NT2/D1 (cell line): Measurements from ENCODE around the gene BUB1B.

Experiments
- DNase-seq: peaks from one replicate; pipeline ENCODE4 v3.0.0-alpha.2; 2011; ENCODE audit warnings: low read depth, low spot score
- H3K27me3 ChIP-seq: 2 replicates; pipeline ENCODE4 v1.6.0; 2011; ENCODE audit warnings: mild to moderate bottlenecking; ENCODE audit not compliant: insufficient read length, insufficient read depth
- H3K36me3 ChIP-seq: 2 replicates; pipeline ENCODE4 v1.6.1; 2011; ENCODE audit warnings: mild to moderate bottlenecking, low read length, mixed read lengths; ENCODE audit not compliant: insufficient read depth, insufficient read length
- H3K4me1 ChIP-seq: 2 replicates; pipeline ENCODE4 v1.5.1; 2011; ENCODE audit not compliant: insufficient read depth, insufficient read length
- H3K4me3 ChIP-seq: 2 replicates; pipeline ENCODE4 v1.5.1; 2011; ENCODE audit warnings: low read depth; ENCODE audit not compliant: insufficient read length
- H3K9ac ChIP-seq: 2 replicates; pipeline ENCODE4 v1.6.0; 2011; ENCODE audit warnings: low read depth; ENCODE audit not compliant: insufficient read length
- H3K9me3 ChIP-seq: 2 replicates; pipeline ENCODE4 v1.5.1; 2011; ENCODE audit warnings: mild to moderate bottlenecking, low read length; ENCODE audit not compliant: insufficient read depth
- SUZ12 ChIP-seq: IDR thresholded peaks from 2 replicates; pipeline ENCODE4 v1.6.1; 2011; ENCODE audit not compliant: insufficient read length, insufficient read depth; ENCODE audit errors: extremely low read depth
- YY1 ChIP-seq: IDR thresholded peaks from 2 replicates; pipeline ENCODE4 v1.6.1; 2011; ENCODE audit not compliant: insufficient read length, insufficient read depth
- ZNF274 ChIP-seq: IDR thresholded peaks from 2 replicates; pipeline ENCODE4 v1.6.1; 2011; ENCODE audit warnings: mild to moderate bottlenecking, low read depth, low read length

Gene BUB1B

DNA sequence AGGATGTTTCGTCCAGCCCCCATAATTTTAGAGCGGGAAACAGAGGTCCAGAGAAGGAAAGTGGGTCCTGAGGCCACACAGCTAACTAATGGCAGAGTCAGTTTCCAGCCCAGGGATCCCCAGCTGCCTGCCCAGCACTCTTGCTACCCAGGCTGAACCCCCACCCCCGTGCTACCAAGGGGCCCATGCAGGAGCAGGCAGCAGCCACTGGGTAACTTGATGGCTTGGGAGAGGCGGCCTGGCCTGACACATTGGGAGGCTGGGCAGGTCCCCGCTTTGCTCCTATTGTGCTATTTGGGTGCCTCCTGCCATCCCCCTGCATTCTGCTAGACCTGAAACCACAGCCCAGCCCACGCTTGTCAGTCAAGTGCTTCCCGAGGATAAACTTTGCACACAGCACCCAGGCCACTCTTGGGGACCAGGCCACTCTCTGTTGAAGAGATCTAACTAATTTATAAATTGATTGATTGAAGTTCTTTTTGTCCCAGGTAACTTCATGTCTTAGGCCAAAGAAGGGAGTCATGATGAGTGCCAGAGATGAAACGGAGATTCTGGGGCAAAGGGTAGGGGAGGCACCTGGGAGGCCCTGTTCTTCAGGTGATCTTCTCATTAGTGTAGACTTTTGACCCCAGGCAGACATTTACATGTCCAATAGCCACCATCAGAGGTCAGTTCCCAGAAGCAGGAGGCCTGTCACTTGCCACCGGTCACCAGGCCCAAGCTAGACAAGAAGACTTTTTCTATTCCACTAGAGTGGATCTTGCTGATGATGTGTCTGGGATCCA, 85.0 kb downstream of the BUB1B start:
- peaks cover 13% of the 10 kb centered on the region for H3K27me3 ChIP-seq

DNA sequence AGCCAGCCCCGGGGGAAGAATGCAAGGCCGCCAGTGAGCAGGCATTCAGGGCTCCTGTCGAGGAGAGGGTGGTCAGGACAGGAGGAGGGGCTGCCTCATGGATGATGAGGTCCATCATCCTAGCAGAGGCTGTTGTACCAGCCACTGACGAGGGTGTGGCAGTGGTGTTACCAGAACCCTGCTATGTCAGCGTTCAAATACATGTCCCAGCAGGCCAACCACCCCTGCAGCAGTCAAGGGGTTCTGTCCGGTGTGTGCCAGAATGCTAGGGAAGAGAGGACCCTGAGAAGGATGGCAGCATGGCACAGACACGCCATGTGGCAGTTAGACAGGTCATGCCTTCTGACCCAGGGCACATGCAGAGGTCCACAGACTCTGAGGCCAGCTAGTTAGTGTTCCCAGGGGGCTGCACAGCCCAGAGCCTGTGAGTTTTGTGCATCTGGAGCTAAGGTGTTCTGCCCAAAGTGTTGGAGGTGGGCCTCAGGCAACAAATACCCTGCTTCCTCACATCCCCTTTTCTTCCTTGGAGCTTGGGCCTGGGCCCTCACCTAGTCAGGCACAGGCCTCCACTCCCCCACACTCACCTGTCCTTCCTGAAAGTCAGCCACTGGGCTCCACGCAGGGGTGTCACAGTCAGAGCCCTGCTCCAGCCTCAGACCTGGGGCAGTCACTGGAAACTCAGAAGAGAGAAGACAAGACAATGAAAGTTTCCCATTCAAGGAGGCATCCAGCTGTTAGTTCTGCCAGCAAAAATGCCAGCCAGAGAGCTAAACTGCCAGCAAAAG, 85.8 kb downstream of the BUB1B start:
- no peaks in the 10 kb centered on the region for H3K36me3 ChIP-seq
- no peak for TF ChIP-seq SUZ12
- TF ChIP-seq YY1, result no peak
- TF ChIP-seq ZNF274, result no peak
- no peak for DNase-seq
- peaks cover 21% of the 10 kb centered on the region for H3K27me3 ChIP-seq
- H3K9me3 ChIP-seq, result no peaks in the 10 kb centered on the region
- H3K4me3 ChIP-seq, result no peak overlapping the region
- no peaks in the 10 kb centered on the region for H3K4me1 ChIP-seq
- no peak overlapping the region for H3K9ac ChIP-seq

More for the DNA sequence above, 85.0 kb downstream of the BUB1B start:
- no peaks in the 10 kb centered on the region for H3K36me3 ChIP-seq
- H3K4me3 ChIP-seq, result no peak overlapping the region
- TF ChIP-seq SUZ12, result no peak
- no peak for TF ChIP-seq ZNF274
- no peak for TF ChIP-seq YY1
- no peaks in the 10 kb centered on the region for H3K4me1 ChIP-seq
- H3K9me3 ChIP-seq, result no peaks in the 10 kb centered on the region
- H3K9ac ChIP-seq, result no peak overlapping the region
- no peak for DNase-seq

DNA sequence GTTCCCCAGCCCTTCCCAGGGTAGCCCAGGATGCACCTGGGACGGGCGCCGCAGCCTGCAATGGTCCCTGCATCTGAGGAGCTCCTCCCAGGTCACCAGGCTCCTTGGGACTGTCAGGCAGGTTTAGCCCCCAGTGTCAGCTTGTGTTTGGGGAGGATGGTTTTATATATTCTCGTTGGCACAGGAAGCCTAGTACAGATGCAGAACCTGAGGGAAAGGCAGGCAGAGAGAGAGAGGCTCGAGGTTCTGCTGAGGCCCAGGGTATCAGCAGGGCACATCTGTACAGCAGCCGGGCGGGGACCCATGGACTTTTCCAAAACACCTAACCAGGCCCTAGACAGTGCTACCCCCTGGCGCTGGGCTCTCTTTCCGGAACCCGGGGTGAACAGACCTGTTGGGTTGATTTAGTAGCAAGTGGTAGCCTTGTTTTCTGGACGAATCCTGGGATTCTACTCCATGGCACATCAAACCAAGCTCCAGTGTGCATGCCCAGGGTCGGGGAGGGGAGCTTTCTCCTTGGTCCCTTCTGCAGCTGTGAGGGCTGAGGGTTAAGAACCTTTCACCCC, 86.6 kb downstream of the BUB1B start:
- TF ChIP-seq ZNF274, result no peak
- no peak for TF ChIP-seq YY1
- no peak for TF ChIP-seq SUZ12

DNA sequence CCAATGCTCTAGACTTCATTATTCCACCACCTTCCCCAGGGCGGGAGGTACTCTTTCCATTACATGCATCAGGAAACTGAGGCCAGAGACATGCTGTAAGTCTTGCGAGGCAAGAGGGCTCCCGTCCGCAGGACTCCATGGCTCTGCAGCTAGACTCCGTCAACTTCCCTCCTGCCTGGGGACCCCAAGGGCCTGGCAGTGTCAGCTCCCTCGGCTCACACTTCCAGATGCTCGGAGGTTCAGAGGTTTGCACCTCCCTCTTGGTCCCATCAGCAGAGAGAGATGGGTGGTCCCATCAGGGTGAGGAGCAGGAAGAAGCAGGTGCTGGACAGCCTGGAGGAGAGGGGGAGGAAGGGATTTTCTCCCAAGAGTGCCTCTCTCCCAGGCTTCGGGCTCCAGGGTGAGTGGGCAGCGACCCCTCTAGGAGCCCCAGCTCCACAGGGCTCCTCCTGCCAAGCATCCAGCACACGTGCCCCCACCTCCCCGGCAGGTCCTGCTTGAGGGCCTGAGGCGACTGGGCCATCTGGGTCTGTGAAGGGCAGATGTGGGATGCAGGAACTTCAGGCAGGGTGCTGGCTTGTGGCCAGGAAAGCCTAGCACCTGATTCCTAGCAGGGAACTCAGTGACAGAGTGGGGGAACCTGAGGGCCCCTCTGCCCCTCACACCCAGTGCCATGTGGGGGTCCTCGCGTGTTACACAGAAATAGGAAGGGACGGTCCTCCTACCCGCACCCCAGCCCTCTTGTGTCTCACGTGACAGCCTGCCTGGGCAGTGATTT, 87.3 kb downstream of the BUB1B start:
- Histone ChIP-seq H3K9ac (no peak overlapping the region), H3K9me3 (no peaks in the 10 kb centered on the region), H3K4me3 (no peak overlapping the region), H3K36me3 (no peaks in the 10 kb centered on the region), H3K27me3 (peaks cover 36% of the 10 kb centered on the region), H3K4me1 (peaks cover 2% of the 10 kb centered on the region)
- TF ChIP-seq YY1 (no peak), SUZ12 (no peak), ZNF274 (no peak)
- no peak for DNase-seq

More for the DNA sequence above, 86.6 kb downstream of the BUB1B start:
- H3K9me3 ChIP-seq, result no peaks in the 10 kb centered on the region
- DNase-seq, result no peak
- H3K36me3 ChIP-seq, result no peaks in the 10 kb centered on the region
- H3K4me1 ChIP-seq, result no peaks in the 10 kb centered on the region
- peaks cover 29% of the 10 kb centered on the region for H3K27me3 ChIP-seq
- H3K4me3 ChIP-seq, result no peak overlapping the region
- H3K9ac ChIP-seq, result no peak overlapping the region

GRCh38 chr15:40249477-40250303, 88.8 kb downstream of the BUB1B start:
- H3K9ac ChIP-seq, result no peak overlapping the region
- peaks cover 6% of the 10 kb centered on the region for H3K4me1 ChIP-seq
- no peaks in the 10 kb centered on the region for H3K36me3 ChIP-seq
- peaks cover 51% of the 10 kb centered on the region for H3K27me3 ChIP-seq
- H3K4me3 ChIP-seq, result no peak overlapping the region
- TF ChIP-seq SUZ12 (no peak), YY1 (no peak)
- no peaks in the 10 kb centered on the region for H3K9me3 ChIP-seq
- DNase-seq, result no peak

DNA sequence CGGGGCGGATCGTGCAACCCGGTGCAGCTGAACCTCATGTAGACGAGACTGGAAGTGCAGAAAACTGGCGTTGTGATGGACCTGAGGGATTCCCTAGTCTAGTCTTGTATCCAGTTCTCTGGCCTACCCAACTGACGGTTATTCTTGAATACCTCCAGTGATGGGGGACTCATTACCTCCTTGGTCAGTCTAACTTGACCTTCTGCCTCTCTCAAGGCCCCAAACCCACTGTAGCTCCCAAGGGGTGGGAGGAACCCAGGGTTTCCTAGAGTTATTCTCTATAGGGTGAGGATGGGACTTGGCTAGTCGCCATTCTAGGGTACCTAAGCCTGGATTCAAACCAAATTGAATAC, 89.4 kb downstream of the BUB1B start:
- Histone ChIP-seq H3K36me3 (no peaks in the 10 kb centered on the region), H3K4me3 (no peak overlapping the region), H3K9me3 (no peaks in the 10 kb centered on the region), H3K4me1 (peaks cover 6% of the 10 kb centered on the region), H3K27me3 (peaks cover 57% of the 10 kb centered on the region), H3K9ac (no peak overlapping the region)
- no peak for DNase-seq
- no peak for TF ChIP-seq ZNF274
- TF ChIP-seq SUZ12, result no peak
- no peak for TF ChIP-seq YY1
